Activated CD4-positive, alpha-beta T cell treated with anti-CD3 and anti-CD28 coated beads, Interleukin-2, amount 10 ng/mL, durations not matched to agents 7 days and 5 days (primary cell): ENCODE measurements around the gene JAGN1. TPM values are rescaled to one million over a fixed set of nuclear protein-coding genes. Genes with fewer than 3 reads are reported as not detected.
A peak's percentile ranks its signal among the peaks of the same experiment; 100 is the strongest.
"Not testable (repeated sequence)": the region's sequence is repeated elsewhere in the genome, so short reads cannot be mapped to it uniquely, and the experiment has no call there.

Experiments used
- CTCF ChIA-PET: fragments of 350-600 bp; sonication (Branson Sonifier 250); formaldehyde crosslinking; loops from one replicate; lab custom pipeline; 2021; ENCODE audit warnings: antibody characterized with exemption; lab: Charles Lee
- POLR2A ChIA-PET: fragments of 350-600 bp; sonication (Branson Sonifier 250); formaldehyde crosslinking; loops from one replicate; lab custom pipeline; 2021; ENCODE audit warnings: antibody characterized with exemption; lab: Charles Lee
- DNase-seq: peaks from one replicate; pipeline ENCODE4 v3.0.0-alpha.2; 2020
- H3K27ac Mint-ChIP-seq: one replicate; pipeline ENCODE4 v1.8.0; 2021; ENCODE audit warnings: mild to moderate bottlenecking, moderate library complexity, mixed read lengths
- H3K27me3 Mint-ChIP-seq: one replicate; pipeline ENCODE4 v1.8.0; 2021; ENCODE audit warnings: mixed read lengths
- H3K36me3 Mint-ChIP-seq: one replicate; pipeline ENCODE4 v1.8.0; 2021; ENCODE audit warnings: low read depth, mixed read lengths
- H3K4me1 Mint-ChIP-seq: one replicate; pipeline ENCODE4 v1.8.0; 2021; ENCODE audit warnings: mixed read lengths
- H3K4me3 Mint-ChIP-seq: one replicate; pipeline ENCODE4 v1.8.0; 2021; ENCODE audit warnings: mild to moderate bottlenecking, moderate library complexity, mixed read lengths
- H3K9me3 Mint-ChIP-seq: one replicate; pipeline ENCODE4 v1.8.0; 2021; ENCODE audit warnings: mixed read lengths
- total RNA-seq, 2 experiments: library from RNA; stranded (reverse); gene quantifications; one replicate each; pipeline ENCODE4 v1.2.3, GENCODE V29; 2021

JAGN1 gene
- total RNA-seq, 2 experiments from 2014 or later = 29.6 to 30.6 TPM

DNA sequence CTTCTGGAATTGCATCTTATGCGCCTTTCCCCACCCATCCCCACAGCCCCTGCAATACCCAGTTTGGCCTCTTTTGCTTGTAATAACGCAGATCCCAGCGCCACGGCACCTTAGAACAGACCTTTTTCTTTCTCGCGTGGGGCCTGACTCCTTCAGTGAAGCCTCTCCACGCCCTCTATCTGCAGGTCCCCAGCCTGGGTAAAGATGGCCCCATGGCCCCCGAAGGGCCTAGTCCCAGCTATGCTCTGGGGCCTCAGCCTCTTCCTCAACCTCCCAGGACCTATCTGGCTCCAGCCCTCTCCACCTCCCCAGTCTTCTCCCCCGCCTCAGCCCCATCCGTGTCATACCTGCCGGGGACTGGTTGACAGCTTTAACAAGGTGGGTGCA is 43.8 kb downstream of the JAGN1 start:
- H3K27me3 Mint-ChIP-seq = no peaks in the 10 kb centered on the region
- ChIA-PET CTCF (interaction anchor here (0.6 to 4.2 kb wide), 8 partner anchors 10 to 387 kb away, joined by 3 to 25 read pairs (median 6); partner anchors contain the start of genes IL17RC and SEC13), POLR2A (no interaction called here)
- peak overlapping the region; percentile 96 for H3K4me3 Mint-ChIP-seq
- peaks cover 12% of the 10 kb centered on the region for H3K36me3 Mint-ChIP-seq
- peak overlapping the region; percentile 98 for H3K27ac Mint-ChIP-seq
- H3K4me1 Mint-ChIP-seq = peaks cover 40% of the 10 kb centered on the region
- peak; percentile 38 for DNase-seq
- H3K9me3 Mint-ChIP-seq = no peaks in the 10 kb centered on the region

DNA sequence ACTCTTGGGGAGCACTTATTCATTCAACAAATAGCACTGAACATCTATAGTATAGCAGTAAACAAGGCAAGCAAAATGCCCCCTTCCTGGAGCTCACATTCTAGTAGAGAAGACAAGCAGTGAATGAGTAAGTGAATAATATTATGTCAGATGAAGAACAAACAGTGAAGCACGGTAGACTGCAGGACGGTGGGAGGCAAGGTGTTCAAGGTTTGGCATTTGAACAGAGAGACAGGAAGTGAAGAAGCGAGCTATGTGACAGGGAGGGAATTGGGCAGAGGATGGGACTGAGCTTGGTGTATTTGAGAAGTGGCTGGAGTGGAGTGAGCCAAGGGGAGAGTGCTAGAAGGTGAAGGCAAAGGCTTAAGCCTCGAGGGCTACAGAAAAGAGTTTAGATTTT is 44.6 kb downstream of the JAGN1 start:
- no peaks in the 10 kb centered on the region for H3K9me3 Mint-ChIP-seq
- POLR2A ChIA-PET = no interaction called here
- peak overlapping the region; percentile 96 for H3K4me3 Mint-ChIP-seq
- H3K4me1 Mint-ChIP-seq = peaks cover 40% of the 10 kb centered on the region
- CTCF ChIA-PET = interaction anchor here (0.6 to 4.2 kb wide), 7 partner anchors 10 to 387 kb away, joined by 3 to 25 read pairs (median 5); partner anchors contain the start of gene SEC13
- peaks cover 12% of the 10 kb centered on the region for H3K36me3 Mint-ChIP-seq
- H3K27me3 Mint-ChIP-seq = no peaks in the 10 kb centered on the region
- no peak for DNase-seq
- H3K27ac Mint-ChIP-seq = peak overlapping the region; percentile 98

DNA sequence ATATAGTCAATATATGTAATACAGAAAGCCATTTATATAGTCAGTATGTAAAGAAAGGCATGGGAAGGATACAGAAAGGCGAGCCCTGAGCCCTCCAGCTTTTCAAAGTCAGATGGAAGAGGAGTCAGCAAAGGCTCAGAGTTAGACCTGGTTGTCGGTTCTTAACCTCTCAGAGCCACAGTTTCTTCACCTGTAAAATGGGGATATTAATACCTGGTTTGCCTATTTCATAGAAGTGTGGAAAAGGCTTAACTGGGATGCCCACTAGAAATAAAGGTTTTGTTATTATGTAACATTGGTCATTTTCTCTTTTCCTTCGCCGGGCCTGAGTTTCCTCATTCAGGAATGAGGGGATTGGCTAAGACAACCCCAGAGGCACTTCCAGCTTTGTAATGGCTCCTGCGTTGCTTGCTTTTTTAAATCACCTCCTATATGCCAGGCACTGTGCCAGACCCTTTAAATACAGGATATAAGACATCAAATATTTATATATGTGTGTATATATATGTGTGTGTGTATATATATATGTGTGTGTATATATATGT is 45.6 kb downstream of the JAGN1 start:
- H3K9me3 Mint-ChIP-seq = no peaks in the 10 kb centered on the region
- no peak overlapping the region for H3K27ac Mint-ChIP-seq
- peaks cover 13% of the 10 kb centered on the region for H3K36me3 Mint-ChIP-seq
- H3K4me3 Mint-ChIP-seq = no peak overlapping the region
- peaks cover 36% of the 10 kb centered on the region for H3K4me1 Mint-ChIP-seq
- DNase-seq = no peak
- ChIA-PET POLR2A (no interaction called here), CTCF (interaction anchor here (0.8 to 4.2 kb wide), 2 partner anchors 11 to 386 kb away, joined by 5 to 25 read pairs; partner anchors contain the start of gene SEC13)
- H3K27me3 Mint-ChIP-seq = no peaks in the 10 kb centered on the region

DNA sequence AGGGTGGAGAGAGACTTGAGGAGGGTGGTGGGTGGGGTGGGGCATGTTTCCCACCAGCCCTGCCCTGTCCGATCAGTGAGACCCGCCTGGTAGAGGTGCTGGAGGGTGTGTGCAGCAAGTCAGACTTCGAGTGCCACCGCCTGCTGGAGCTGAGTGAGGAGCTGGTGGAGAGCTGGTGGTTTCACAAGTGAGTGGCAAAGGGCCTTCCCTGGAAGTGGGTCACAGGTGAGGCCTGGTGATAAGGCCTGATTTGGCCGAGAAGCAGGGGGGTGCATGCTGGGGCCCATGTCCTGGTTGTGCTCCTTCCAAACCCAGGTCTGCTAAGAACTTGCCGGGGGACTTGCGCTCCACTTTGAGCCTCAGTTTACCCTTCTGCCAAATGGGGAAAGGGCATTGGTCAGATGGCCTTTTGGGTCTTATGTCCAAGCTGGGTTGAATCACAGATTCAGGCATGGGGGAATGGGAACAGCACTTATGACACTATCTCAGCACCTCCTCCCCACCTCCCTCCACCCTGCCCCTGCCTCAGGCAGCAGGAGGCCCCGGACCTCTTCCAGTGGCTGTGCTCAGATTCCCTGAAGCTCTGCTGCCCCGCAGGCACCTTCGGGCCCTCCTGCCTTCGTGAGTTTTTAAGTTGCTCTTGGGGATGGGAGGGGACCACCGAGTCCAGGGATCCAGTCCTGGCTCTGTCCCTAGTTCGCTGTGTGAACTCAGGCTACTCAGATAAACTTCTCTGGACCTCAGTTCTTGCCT is 47.3 kb downstream of the JAGN1 start:
- no peak for DNase-seq
- Mint-ChIP-seq H3K4me1 (peaks cover 26% of the 10 kb centered on the region), H3K4me3 (no peak overlapping the region), H3K36me3 (peaks cover 19% of the 10 kb centered on the region), H3K9me3 (no peaks in the 10 kb centered on the region), H3K27me3 (no peaks in the 10 kb centered on the region), H3K27ac (no peak overlapping the region)
- ChIA-PET POLR2A (no interaction called here), CTCF (no interaction called here)

DNA sequence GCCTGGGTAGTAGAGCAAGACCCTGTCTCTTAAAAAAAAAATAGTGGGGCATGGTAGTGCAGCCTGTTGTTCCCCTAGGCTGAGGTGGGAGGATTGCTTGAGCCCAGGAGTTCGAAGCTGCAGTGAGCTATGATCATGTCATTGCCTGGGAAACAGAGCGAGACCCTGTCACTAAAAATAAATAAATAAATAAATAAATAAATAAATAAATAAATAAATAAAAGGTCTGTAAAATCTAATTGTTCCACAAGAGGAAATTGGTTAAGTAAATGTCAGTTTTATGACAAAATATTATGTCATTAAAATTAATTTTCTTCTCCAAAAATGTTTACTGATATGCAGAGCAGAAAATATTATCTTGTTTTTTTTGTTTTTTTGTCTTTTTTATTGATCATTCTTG is 48.6 kb downstream of the JAGN1 start:
- ChIA-PET POLR2A (no interaction called here), CTCF (interaction anchor here (0.7 kb wide), 1 partner anchor 43 kb away, joined by 3 read pairs; no protein-coding TSS in a partner anchor)
- Mint-ChIP-seq H3K36me3 (peaks cover 21% of the 10 kb centered on the region), H3K27ac (no peak overlapping the region), H3K4me3 (no peak overlapping the region), H3K9me3 (no peaks in the 10 kb centered on the region), H3K4me1 (peaks cover 24% of the 10 kb centered on the region), H3K27me3 (no peaks in the 10 kb centered on the region)
- DNase-seq = no peak

DNA sequence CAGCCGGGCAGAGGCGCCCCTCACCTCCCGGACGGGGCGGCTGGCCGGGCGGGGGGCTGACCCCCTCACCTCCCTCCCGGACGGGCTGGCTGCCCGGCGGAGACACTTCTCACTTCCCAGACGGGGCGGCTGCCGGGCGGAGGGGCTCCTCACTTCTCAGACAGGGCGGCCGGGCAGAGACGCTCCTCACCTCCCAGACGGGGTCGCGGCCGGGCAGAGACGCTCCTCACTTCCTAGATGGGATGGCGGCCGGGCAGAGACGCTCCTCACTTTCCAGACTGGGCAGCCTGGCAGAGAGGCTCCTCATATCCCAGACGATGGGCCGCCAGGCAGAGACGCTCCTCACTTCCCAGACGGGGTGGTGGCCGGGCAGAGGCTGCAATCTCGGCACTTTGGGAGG is 49.5 kb downstream of the JAGN1 start:
- H3K4me3 Mint-ChIP-seq, H3K9me3 Mint-ChIP-seq, DNase-seq, POLR2A ChIA-PET, H3K27ac Mint-ChIP-seq, H3K27me3 Mint-ChIP-seq, CTCF ChIA-PET: not testable (repeated sequence)
- peaks cover 14% of the 10 kb centered on the region for H3K4me1 Mint-ChIP-seq
- peaks cover 21% of the 10 kb centered on the region for H3K36me3 Mint-ChIP-seq

DNA sequence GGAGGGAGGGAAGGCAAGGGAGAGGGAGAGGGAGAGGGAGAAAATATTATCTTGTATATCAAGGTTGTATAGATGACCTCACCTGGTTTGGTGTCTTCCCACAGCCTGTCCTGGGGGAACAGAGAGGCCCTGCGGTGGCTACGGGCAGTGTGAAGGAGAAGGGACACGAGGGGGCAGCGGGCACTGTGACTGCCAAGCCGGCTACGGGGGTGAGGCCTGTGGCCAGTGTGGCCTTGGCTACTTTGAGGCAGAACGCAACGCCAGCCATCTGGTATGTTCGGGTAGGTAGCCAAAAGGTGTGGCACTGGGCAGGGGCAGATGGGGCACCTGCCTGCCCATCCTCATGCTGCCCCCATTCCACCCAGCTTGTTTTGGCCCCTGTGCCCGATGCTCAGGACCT is 50.3 kb downstream of the JAGN1 start:
- ChIA-PET POLR2A (no interaction called here), CTCF (no interaction called here)
- peaks cover 14% of the 10 kb centered on the region for H3K36me3 Mint-ChIP-seq

DNA sequence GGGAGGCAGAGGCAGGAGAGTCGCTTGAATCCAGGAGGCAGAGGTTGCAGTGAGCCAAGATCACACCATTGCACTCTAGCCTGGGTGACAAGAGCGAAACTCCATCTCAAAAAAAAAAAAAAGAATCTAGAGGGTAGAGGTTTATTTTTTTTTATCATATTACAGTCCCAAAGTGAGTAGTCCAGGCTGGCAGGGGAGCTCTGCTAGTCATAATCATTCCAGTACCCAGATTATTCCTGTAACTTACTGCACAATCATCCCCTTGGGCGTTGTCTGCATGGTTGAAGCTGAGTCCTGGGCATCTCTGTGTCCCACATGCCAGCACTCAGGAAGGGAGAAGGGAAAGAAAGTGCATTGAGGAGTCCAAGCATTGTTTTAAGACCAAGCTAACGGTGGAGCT is 51.8 kb downstream of the JAGN1 start:
- peaks cover 5% of the 10 kb centered on the region for H3K4me1 Mint-ChIP-seq
- ChIA-PET POLR2A (interaction anchor here (0.7 kb wide), 1 partner anchor 121 kb away, joined by 6 read pairs; no protein-coding TSS in a partner anchor), CTCF (interaction anchor here (0.6 to 2.1 kb wide), 7 partner anchors 9 to 282 kb away, joined by 3 to 8 read pairs (median 3); partner anchors contain the start of genes CRELD1 and JAGN1)
- no peak overlapping the region for H3K4me3 Mint-ChIP-seq
- H3K9me3 Mint-ChIP-seq = no peaks in the 10 kb centered on the region
- H3K27me3 Mint-ChIP-seq = no peaks in the 10 kb centered on the region
- no peak overlapping the region for H3K27ac Mint-ChIP-seq
- no peak for DNase-seq
- H3K36me3 Mint-ChIP-seq = peaks cover 14% of the 10 kb centered on the region

More for the DNA sequence above, 50.3 kb downstream of the JAGN1 start:
- Mint-ChIP-seq H3K27ac (no peak overlapping the region), H3K4me3 (no peak overlapping the region), H3K4me1 (peaks cover 8% of the 10 kb centered on the region), H3K27me3 (no peaks in the 10 kb centered on the region), H3K9me3 (no peaks in the 10 kb centered on the region)
- no peak for DNase-seq

DNA sequence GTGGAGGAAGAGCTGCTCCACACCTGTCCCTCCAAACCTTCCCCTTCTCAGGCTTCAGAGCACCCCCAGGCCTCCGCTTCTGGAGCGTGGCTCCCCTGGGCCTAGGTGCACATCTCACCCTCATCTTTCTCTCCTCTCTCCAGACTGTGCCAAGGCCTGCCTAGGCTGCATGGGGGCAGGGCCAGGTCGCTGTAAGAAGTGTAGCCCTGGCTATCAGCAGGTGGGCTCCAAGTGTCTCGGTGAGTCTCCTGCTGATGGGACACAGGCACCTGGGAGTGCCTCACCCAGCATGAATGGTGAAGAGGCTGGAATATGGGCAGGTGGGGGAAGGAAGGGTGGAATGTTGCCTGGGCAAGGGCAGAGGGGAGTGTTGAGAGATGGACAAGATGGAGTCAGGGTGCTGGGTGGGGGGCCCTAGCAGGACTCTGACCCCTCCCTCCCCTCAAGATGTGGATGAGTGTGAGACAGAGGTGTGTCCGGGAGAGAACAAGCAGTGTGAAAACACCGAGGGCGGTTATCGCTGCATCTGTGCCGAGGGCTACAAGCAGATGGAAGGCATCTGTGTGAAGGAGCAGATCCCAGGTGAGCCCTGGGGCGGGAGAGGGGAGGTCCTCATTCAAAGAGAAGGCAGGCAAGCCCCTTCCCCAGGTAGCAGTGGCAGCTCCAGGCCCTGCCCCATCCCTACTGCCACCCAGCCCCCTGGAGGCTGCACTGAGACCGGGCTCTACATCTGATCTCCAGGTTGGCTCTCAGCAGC is 52.7 kb downstream of the JAGN1 start:
- H3K4me1 Mint-ChIP-seq = peaks cover 4% of the 10 kb centered on the region
- ChIA-PET CTCF (interaction anchor here (0.6 to 2.1 kb wide), 4 partner anchors 10 to 315 kb away, joined by 4 to 8 read pairs (median 4); partner anchors contain the start of gene CRELD1), POLR2A (no interaction called here)
- H3K9me3 Mint-ChIP-seq = no peaks in the 10 kb centered on the region
- no peaks in the 10 kb centered on the region for H3K27me3 Mint-ChIP-seq
- H3K4me3 Mint-ChIP-seq = no peak overlapping the region
- peaks cover 10% of the 10 kb centered on the region for H3K36me3 Mint-ChIP-seq
- no peak overlapping the region for H3K27ac Mint-ChIP-seq
- no peak for DNase-seq

Other genes with a start within 250 kb of the JAGN1 start
- 10 to 100 TPM; 50.2 to 51.5 TPM for gene MTMR14, start 241.1 kb upstream of the JAGN1 start, total RNA-seq
- under 1 TPM in 1 of 2 experiments, not detected in 1; 0.25 TPM for gene CPNE9, start 186.8 kb upstream of the JAGN1 start, total RNA-seq
- gene BRPF1, start 158.9 kb upstream of the JAGN1 start, total RNA-seq = 10 to 100 TPM; 51.3 to 51.6 TPM
- gene OGG1, start 140.7 kb upstream of the JAGN1 start, total RNA-seq = 10 to 100 TPM; 42.3 to 47.9 TPM
- 10 to 100 TPM; 18.8 to 19.0 TPM for gene CAMK1, start 120.7 kb upstream of the JAGN1 start, total RNA-seq
- gene TADA3, start 98.1 kb upstream of the JAGN1 start, total RNA-seq = 10 to 100 TPM; 77.6 to 82.3 TPM
- gene ARPC4, start 97.5 kb upstream of the JAGN1 start, total RNA-seq = 100 to 1,000 TPM; 258 to 299 TPM
- 10 to 100 TPM; 51.1 to 55.3 TPM for gene TTLL3, start 80.3 kb upstream of the JAGN1 start, total RNA-seq
- gene RPUSD3, start 46.6 kb upstream of the JAGN1 start, total RNA-seq = 10 to 100 TPM; 49.8 to 49.9 TPM
- gene CIDEC, start 10.4 kb upstream of the JAGN1 start, total RNA-seq = not detected
- 1 to 10 TPM; 1.5 to 2.7 TPM for gene IL17RE, start 12.2 kb downstream of the JAGN1 start, total RNA-seq
- under 1 TPM; 0.32 to 0.52 TPM for gene IL17RC, start 26.5 kb downstream of the JAGN1 start, total RNA-seq
- gene CRELD1, start 43.2 kb downstream of the JAGN1 start, total RNA-seq = 10 to 100 TPM; 13.9 to 16.0 TPM
- gene PRRT3, start 61.8 kb downstream of the JAGN1 start, total RNA-seq = 1 to 10 TPM; 4.8 to 5.5 TPM
- 10 to 100 TPM; 53.8 to 55.0 TPM for gene EMC3, start 96.2 kb downstream of the JAGN1 start, total RNA-seq
- gene FANCD2, start 135.8 kb downstream of the JAGN1 start, total RNA-seq = 10 to 100 TPM; 61.2 to 68.1 TPM
- not detected for gene FANCD2OS, start 217.6 kb downstream of the JAGN1 start, total RNA-seq
- gene BRK1, start 225.1 kb downstream of the JAGN1 start, total RNA-seq = 100 to 1,000 TPM; 115 to 128 TPM